HEK293 (cell line): ENCODE results near the gene EVI5L.

Experiments
- BCL11A ChIP-seq: fragments of 450-650 bp; formaldehyde crosslinking; IDR thresholded peaks from 2 replicates; pipeline ENCODE4 v1.5.1; 2016; ENCODE audit warnings: low read depth, missing biosample characterization, missing genetic modification characterization
- GLIS1 ChIP-seq: fragments of 450-650 bp; formaldehyde crosslinking; IDR thresholded peaks from 2 replicates; pipeline ENCODE4 v1.5.1; 2016; ENCODE audit warnings: missing biosample characterization, missing genetic modification characterization
- HOXA7 ChIP-seq: sonication (generic); formaldehyde crosslinking; IDR thresholded peaks from 2 replicates; pipeline ENCODE4 v1.8.1; 2022; ENCODE audit warnings: missing genetic modification reagents, borderline replicate concordance
- HOXD13 ChIP-seq: sonication (generic); formaldehyde crosslinking; IDR thresholded peaks from 2 replicates; pipeline ENCODE4 v1.8.0; 2022; ENCODE audit warnings: missing genetic modification reagents, borderline replicate concordance
- INSM2 ChIP-seq: fragments of 450-650 bp; formaldehyde crosslinking; IDR thresholded peaks from 2 replicates; pipeline ENCODE4 v1.5.1; 2016; ENCODE audit warnings: missing biosample characterization, missing genetic modification characterization
- KLF1 ChIP-seq: fragments of 450-650 bp; formaldehyde crosslinking; IDR thresholded peaks from 2 replicates; pipeline ENCODE4 v1.5.1; 2016; ENCODE audit warnings: missing biosample characterization, missing genetic modification characterization
- KLF8 ChIP-seq: fragments of 450-650 bp; formaldehyde crosslinking; IDR thresholded peaks from 2 replicates; pipeline ENCODE4 v1.5.1; 2016; ENCODE audit warnings: missing biosample characterization, missing genetic modification characterization
- PBX3 ChIP-seq: sonication (generic); formaldehyde crosslinking; IDR thresholded peaks from 2 replicates; pipeline ENCODE4 v1.8.1; 2022; ENCODE audit warnings: mild to moderate bottlenecking, moderate library complexity, missing genetic modification reagents
- SALL2 ChIP-seq: fragments of 450-650 bp; formaldehyde crosslinking; IDR thresholded peaks from 2 replicates; pipeline ENCODE4 v1.5.0; 2017; ENCODE audit warnings: missing biosample characterization, mild to moderate bottlenecking, missing genetic modification characterization, borderline replicate concordance
- SP2 ChIP-seq: fragments of 450-650 bp; formaldehyde crosslinking; IDR thresholded peaks from 2 replicates; pipeline ENCODE4 v1.5.1; 2016; ENCODE audit warnings: missing biosample characterization, missing genetic modification characterization
- WT1 ChIP-seq: fragments of 450-650 bp; formaldehyde crosslinking; IDR thresholded peaks from 2 replicates; pipeline ENCODE4 v1.5.1; 2016; ENCODE audit warnings: missing biosample characterization, missing genetic modification characterization
- YY2 ChIP-seq: fragments of 450-650 bp; formaldehyde crosslinking; IDR thresholded peaks from 2 replicates; pipeline ENCODE4 v1.5.1; 2016; ENCODE audit warnings: missing biosample characterization, missing genetic modification characterization
- ZBTB17 ChIP-seq: fragments of 450-650 bp; formaldehyde crosslinking; IDR thresholded peaks from 2 replicates; pipeline ENCODE4 v1.5.1; 2016; ENCODE audit warnings: missing biosample characterization, missing genetic modification characterization
- ZFP37 ChIP-seq: fragments of 450-650 bp; formaldehyde crosslinking; IDR thresholded peaks from 2 replicates; pipeline ENCODE4 v1.5.1; 2016; ENCODE audit warnings: missing biosample characterization, missing genetic modification characterization
- ZFP41 ChIP-seq: fragments of 450-650 bp; formaldehyde crosslinking; IDR thresholded peaks from 2 replicates; pipeline ENCODE4 v1.5.1; 2016; ENCODE audit warnings: missing biosample characterization, missing genetic modification characterization, borderline replicate concordance
- ZNF223 ChIP-seq: fragments of 450-650 bp; formaldehyde crosslinking; IDR thresholded peaks from 2 replicates; pipeline ENCODE4 v1.5.1; 2016; ENCODE audit warnings: missing biosample characterization, missing genetic modification characterization
- ZNF26 ChIP-seq: fragments of 450-650 bp; formaldehyde crosslinking; IDR thresholded peaks from 2 replicates; pipeline ENCODE4 v1.5.1; 2016; ENCODE audit warnings: missing biosample characterization, missing genetic modification characterization
- ZNF324 ChIP-seq: fragments of 450-650 bp; formaldehyde crosslinking; IDR thresholded peaks from 2 replicates; pipeline ENCODE4 v1.5.1; 2016; ENCODE audit warnings: missing biosample characterization, missing genetic modification characterization
- ZNF335 ChIP-seq: fragments of 450-650 bp; formaldehyde crosslinking; conservative IDR thresholded peaks from 2 replicates; pipeline ENCODE4 v1.5.1; 2016; ENCODE audit warnings: missing biosample characterization, missing genetic modification characterization
- ZNF341 ChIP-seq: fragments of 450-650 bp; formaldehyde crosslinking; IDR thresholded peaks from 2 replicates; pipeline ENCODE4; 2016; ENCODE audit warnings: low read depth, missing biosample characterization, missing genetic modification characterization
- ZNF423 ChIP-seq: fragments of 450-650 bp; formaldehyde crosslinking; IDR thresholded peaks from 2 replicates; pipeline ENCODE4 v1.5.1; 2016; ENCODE audit warnings: missing biosample characterization, missing genetic modification characterization
- ZNF449 ChIP-seq: fragments of 450-650 bp; formaldehyde crosslinking; IDR thresholded peaks from 2 replicates; pipeline ENCODE4 v1.5.1; 2017; ENCODE audit warnings: missing biosample characterization, mild to moderate bottlenecking, missing genetic modification characterization, moderate library complexity
- ZNF510 ChIP-seq: fragments of 450-650 bp; formaldehyde crosslinking; IDR thresholded peaks from 2 replicates; pipeline ENCODE4 v1.5.1; 2018; ENCODE audit warnings: mild to moderate bottlenecking, missing genetic modification characterization, missing biosample characterization; ENCODE audit not compliant: insufficient replicate concordance
- ZNF558 ChIP-seq: fragments of 450-650 bp; formaldehyde crosslinking; IDR thresholded peaks from 2 replicates; pipeline ENCODE4 v1.5.1; 2016; ENCODE audit warnings: missing biosample characterization, missing genetic modification characterization
- ZNF610 ChIP-seq: fragments of 450-650 bp; formaldehyde crosslinking; IDR thresholded peaks from 2 replicates; pipeline ENCODE4 v1.5.1; 2016; ENCODE audit warnings: missing biosample characterization, missing genetic modification characterization, borderline replicate concordance
- ZNF624 ChIP-seq: fragments of 450-650 bp; formaldehyde crosslinking; IDR thresholded peaks from 2 replicates; pipeline ENCODE4 v1.5.1; 2017; ENCODE audit warnings: missing biosample characterization, missing genetic modification characterization
- ZNF639 ChIP-seq: fragments of 450-650 bp; formaldehyde crosslinking; IDR thresholded peaks from 2 replicates; pipeline ENCODE4 v1.5.1; 2016; ENCODE audit warnings: missing biosample characterization, missing genetic modification characterization
- ZNF645 ChIP-seq: fragments of 450-650 bp; formaldehyde crosslinking; IDR thresholded peaks from 2 replicates; pipeline ENCODE4; 2016; ENCODE audit warnings: missing biosample characterization, missing genetic modification characterization
- ZNF792 ChIP-seq: fragments of 450-650 bp; formaldehyde crosslinking; IDR thresholded peaks from 2 replicates; pipeline ENCODE4 v1.5.1; 2016; ENCODE audit warnings: missing biosample characterization, missing genetic modification characterization
- ZNF830 ChIP-seq: fragments of 450-650 bp; IDR thresholded peaks from 2 replicates; pipeline ENCODE4 v1.5.0; 2018; ENCODE audit warnings: missing biosample characterization, missing genetic modification characterization, low read depth, mild to moderate bottlenecking, moderate library complexity

The EVI5L gene

GRCh38 chr19:7871437-7872305, 41.7 kb downstream of the EVI5L start (continued):
- TF ChIP-seq ZNF639 = no peak; the same call in 1 of the 2 replicates
- no peak for TF ChIP-seq ZNF423 (tag by site-specific recombination)
- TF ChIP-seq ZNF610 = peak; percentile 82; the same call in 1 of the 2 replicates
- peak; percentile 95 for TF ChIP-seq ZNF341 (tag by site-specific recombination)
- TF ChIP-seq ZNF324 = 0 out of 2 replicates have a peak, but pooled peaks have one; percentile 10
- TF ChIP-seq ZNF624 (tag by site-specific recombination) = no peak
- TF ChIP-seq YY2 = no peak
- no peak for TF ChIP-seq ZNF223 (tag by site-specific recombination)
- no peak for TF ChIP-seq ZNF26 (tag by site-specific recombination)
- TF ChIP-seq ZNF558 (tag by site-specific recombination) = no peak
- TF ChIP-seq HOXA7 (CRISPR knock-in tag) = no peak
- no peak for TF ChIP-seq INSM2 (tag by site-specific recombination)
- TF ChIP-seq ZNF830 (tag by site-specific recombination) = no peak
- TF ChIP-seq ZBTB17 (tag by site-specific recombination) = peak; percentile 94
- TF ChIP-seq SALL2 (tag by site-specific recombination) = no peak
- peak; percentile 42; the same call in 1 of the 2 replicates for TF ChIP-seq BCL11A
- no peak for TF ChIP-seq ZNF449
- TF ChIP-seq HOXD13 (CRISPR knock-in tag) = no peak
- TF ChIP-seq ZFP37 = no peak
- no peak for TF ChIP-seq WT1 (tag by site-specific recombination)
- TF ChIP-seq KLF8 (tag by site-specific recombination) = peak; percentile 99
- peak; percentile 91 for TF ChIP-seq KLF1
- no peak for TF ChIP-seq ZNF792
- TF ChIP-seq ZNF335 (tag by site-specific recombination) = peak; percentile 73
- peak; percentile 91 for TF ChIP-seq SP2 (tag by site-specific recombination)
- TF ChIP-seq PBX3 (CRISPR knock-in tag) = no peak
- TF ChIP-seq ZFP41 (tag by site-specific recombination) = no peak
- TF ChIP-seq ZNF645 (tag by site-specific recombination) = no peak
- TF ChIP-seq GLIS1 = no peak
- no peak for TF ChIP-seq ZNF510 (tag by site-specific recombination)
